HCT116 (cell line): ENCODE measurements around the gene KMT2C. TPM values are rescaled to one million over a fixed set of nuclear protein-coding genes. Genes with fewer than 3 reads are reported as not detected.

ENCODE experiments used
- ATAC-seq: fragments of 200-7000 bp; cut with Tn5 transposase; 2 replicates; pipeline ENCODE4 v1.9.1; 2020; ENCODE audit warnings: mild to moderate bottlenecking, moderate library complexity
- BruUV-seq: library from RNA; stranded (reverse); fragments of 400-500 nt; replicated peaks from 2 replicates; lab custom pipeline; 2021; lab: Mats Ljungman, UMichigan
- CTCF ChIA-PET: fragments of 300-600 bp; sonication (Branson Sonifier 250); formaldehyde crosslinking; loops from one replicate; lab custom pipeline; 2021; ENCODE audit warnings: antibody characterized with exemption; lab: Charles Lee
- POLR2A ChIA-PET: fragments of 300-600, 350-600 bp; sonication (Branson Sonifier 250); formaldehyde crosslinking; loops from one replicate; lab custom pipeline; 2021; ENCODE audit warnings: antibody characterized with exemption; lab: Charles Lee
- RAD21 ChIA-PET, 2 experiments: fragments of 300-600 bp; sonication (Branson Sonifier 250); formaldehyde crosslinking; loops; one replicate each; lab custom pipeline; 2023; ENCODE audit warnings: low total read pairs in 2 of 2; ENCODE audit not compliant: uncharacterized antibody in 2 of 2, unreplicated experiment in 2 of 2, low non-redundant PET in 1 of 2; lab: Charles Lee
- DNase-seq: peaks from one replicate; pipeline ENCODE4 v3.0.0-alpha.2; 2010; ENCODE audit warnings: low read depth, low spot score
- H2AFZ ChIP-seq: fragments of 200-600 bp; shearing (Covaris generic), sonication (generic); 2 replicates; pipeline ENCODE4 v1.6.1; 2017; ENCODE audit warnings: low read depth, mixed run types, mixed read lengths, antibody characterized with exemption, low read length; ENCODE audit not compliant: poor library complexity, severe bottlenecking
- H3K27ac ChIP-seq: 2 replicates; pipeline ENCODE4 v1.5.1; 2012; ENCODE audit warnings: low read depth, low read length
- H3K27me3 ChIP-seq: fragments of 200-600 bp; sonication (generic); 2 replicates; pipeline ENCODE4 v1.6.1; 2016; ENCODE audit warnings: mixed run types, low read length, mixed read lengths; ENCODE audit not compliant: insufficient read depth
- H3K36me3 ChIP-seq, 2 experiments: fragments of 200-500 bp in 1 of 2; fragments of 200-600 bp in 1 of 2; sonication (Bioruptor generic) in 1 of 2; sonication (generic) in 1 of 2; 2 replicates each; pipeline versions ENCODE4 v1.5.1 to v1.6.1; 2014 to 2016; ENCODE audit warnings: low read length in 2 of 2, inconsistent platforms in 1 of 2, mixed read lengths in 1 of 2, mixed run types in 1 of 2; ENCODE audit not compliant: insufficient read depth in 2 of 2, control insufficient read depth in 1 of 2
- H3K4me1 ChIP-seq, 2 experiments: fragments of 200-600 bp in 1 of 2; sonication (generic) in 1 of 2; 2 replicates each; pipeline versions ENCODE4 v1.5.1 to v1.6.1; 2012 to 2017; ENCODE audit warnings: low read length in 2 of 2, inconsistent platforms in 1 of 2, mild to moderate bottlenecking in 1 of 2, mixed read lengths in 1 of 2, mixed run types in 1 of 2, moderate library complexity in 1 of 2; ENCODE audit not compliant: insufficient read depth in 2 of 2, control insufficient read depth in 1 of 2
- H3K4me2 ChIP-seq: fragments of 200-600 bp; sonication (generic); 2 replicates; pipeline ENCODE4 v1.6.1; 2017; ENCODE audit warnings: mixed run types, low read length, mixed read lengths
- H3K4me3 ChIP-seq, 2 experiments: fragments of 200-600 bp in 1 of 2; sonication (generic) in 1 of 2; replicated peaks in 1 of 2; 2 replicates each; pipeline ENCODE4 v1.5.1; 2011 to 2016; ENCODE audit warnings: low read length in 2 of 2, control low read depth in 1 of 2, low read depth in 1 of 2, mild to moderate bottlenecking in 1 of 2, mixed read lengths in 1 of 2, mixed run types in 1 of 2
- H3K79me2 ChIP-seq: fragments of 200-600 bp; sonication (generic); 2 replicates; pipeline ENCODE4 v1.6.1; 2017; ENCODE audit warnings: mild to moderate bottlenecking, mixed run types, low read length, moderate library complexity, mixed read lengths; ENCODE audit not compliant: insufficient read depth
- H3K9ac ChIP-seq: fragments of 200-600 bp; sonication (generic); 2 replicates; pipeline ENCODE4 v1.6.1; 2016; ENCODE audit warnings: low read length, mixed read lengths
- H3K9me2 ChIP-seq: fragments of 200-600 bp; sonication (generic), shearing (Covaris generic); 2 replicates; pipeline ENCODE4 v1.6.1; 2017; ENCODE audit warnings: mixed run types, mild to moderate bottlenecking, moderate library complexity; ENCODE audit not compliant: insufficient read depth
- H3K9me3 ChIP-seq, 2 experiments: fragments of 200-500 bp in 1 of 2; fragments of 200-600 bp in 1 of 2; sonication (Bioruptor generic) in 1 of 2; sonication (generic) in 1 of 2; 2 replicates each; pipeline ENCODE4 v1.6.1; 2014 to 2017; ENCODE audit warnings: low read length in 2 of 2, mixed read lengths in 2 of 2, inconsistent platforms in 1 of 2, low read depth in 1 of 2, mild to moderate bottlenecking in 1 of 2, mixed run types in 1 of 2, moderate library complexity in 1 of 2; ENCODE audit not compliant: control insufficient read depth in 1 of 2, insufficient read depth in 1 of 2
- H4K20me1 ChIP-seq: fragments of 200-600 bp; sonication (generic), shearing (Covaris generic); 2 replicates; pipeline ENCODE4 v1.6.1; 2017; ENCODE audit warnings: mixed run types, mild to moderate bottlenecking, moderate library complexity; ENCODE audit not compliant: insufficient read depth
- ELF1 ChIP-seq: IDR thresholded peaks from 2 replicates; pipeline ENCODE4 v1.6.1; 2012; ENCODE audit warnings: low read depth, borderline replicate concordance
- EZH2 ChIP-seq: fragments of 200-600 bp; sonication (generic); IDR thresholded peaks from 2 replicates; pipeline ENCODE4 v1.6.1; 2017; ENCODE audit warnings: antibody characterized with exemption, mixed run types
- FOSL1 ChIP-seq: IDR thresholded peaks from 2 replicates; pipeline ENCODE4 v1.6.1; 2012; ENCODE audit warnings: low read depth
- POLR2A ChIP-seq: IDR thresholded peaks from 2 replicates; pipeline ENCODE4 v1.7.0; 2011; ENCODE audit warnings: borderline replicate concordance; ENCODE audit not compliant: insufficient read depth, insufficient read length; ENCODE audit errors: extremely low read depth
- POLR2AphosphoS5 ChIP-seq: IDR thresholded peaks from 2 replicates; pipeline ENCODE4 v1.6.1; 2011; ENCODE audit warnings: mild to moderate bottlenecking, low read depth, low read length, moderate library complexity
- RAD21 ChIP-seq: IDR thresholded peaks from 2 replicates; pipeline ENCODE4 v1.6.1; 2012; ENCODE audit warnings: low read depth, mild to moderate bottlenecking
- SIN3A ChIP-seq: IDR thresholded peaks from 2 replicates; pipeline ENCODE4 v1.6.1; 2012; ENCODE audit warnings: low read depth
- SRF ChIP-seq: IDR thresholded peaks from 2 replicates; pipeline ENCODE4 v1.6.1; 2012; ENCODE audit warnings: low read depth
- YY1 ChIP-seq: IDR thresholded peaks from 2 replicates; pipeline ENCODE4 v1.6.1; 2011; ENCODE audit warnings: low read length, low read depth, moderate library complexity, mild to moderate bottlenecking; ENCODE audit not compliant: insufficient replicate concordance; ENCODE audit errors: extremely low read depth
- intact Hi-C: fragments of 100-400 bp; cut with micrococcal nuclease; formaldehyde crosslinking; loops from 2 replicates; pipeline ENCODE4 v1.10.0; 2022
- total RNA-seq: library from RNA; stranded (reverse); gene quantifications from one replicate; pipeline ENCODE4 v1.2.1, GENCODE V29; 2021; ENCODE audit not compliant: unreplicated experiment
- TF ChIP-seq, protein P1 (sequence below): IDR thresholded peaks from 2 replicates; pipeline ENCODE4 v1.6.1; 2011; ENCODE audit warnings: mild to moderate bottlenecking, low read length, moderate library complexity; ENCODE audit not compliant: insufficient replicate concordance; ENCODE audit errors: extremely low read depth
- TF ChIP-seq, protein P2 (sequence below), 3 experiments: fragments of 200-600 bp in 1 of 3; sonication (generic) in 1 of 3; IDR thresholded peaks in 2 of 3; conservative IDR thresholded peaks in 1 of 3; 2 replicates each; pipeline ENCODE4 v1.5.1; 2012 to 2017; ENCODE audit warnings: low read depth in 2 of 3, low read length in 2 of 3, antibody characterized with exemption in 1 of 3, borderline replicate concordance in 1 of 3, control low read depth in 1 of 3, mild to moderate bottlenecking in 1 of 3, mixed read lengths in 1 of 3, mixed run types in 1 of 3, moderate library complexity in 1 of 3; ENCODE audit not compliant: insufficient read depth in 1 of 3

Gene KMT2C
- total RNA-seq, 1 experiment from 2014 or later: 22.9 TPM

DNA sequence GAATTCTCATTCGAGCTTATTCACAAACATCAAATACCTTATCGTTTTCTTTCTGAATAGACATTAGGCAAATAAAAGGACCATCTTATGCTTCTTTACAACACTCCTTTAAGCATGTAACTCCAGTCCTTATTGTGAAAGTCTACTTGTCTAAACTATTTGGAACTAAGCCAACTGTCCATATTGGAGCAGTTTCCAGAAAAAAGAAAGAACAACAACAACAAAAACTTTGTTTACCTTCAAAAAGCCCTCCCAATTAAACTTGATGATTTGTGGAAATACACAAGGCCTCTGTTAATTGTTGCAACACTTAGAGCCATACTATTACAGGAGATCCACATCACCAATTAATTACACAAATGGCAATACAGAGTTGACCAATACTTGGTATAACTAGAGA is 246.7 kb downstream of the KMT2C start:
- ChIA-PET CTCF (no interaction called here), RAD21 (no interaction called here), POLR2A (no interaction called here)
- intact Hi-C loops: no loop called here
- H3K9me3 ChIP-seq: no peaks in the 10 kb centered on the region
- TF ChIP-seq SRF (no peak), SIN3A (no peak), RAD21 (no peak), POLR2AphosphoS5 (no peak), FOSL1 (no peak), EZH2 (no peak), ELF1 (no peak), POLR2A (no peak), YY1 (no peak)
- TF ChIP-seq, protein P1, sequence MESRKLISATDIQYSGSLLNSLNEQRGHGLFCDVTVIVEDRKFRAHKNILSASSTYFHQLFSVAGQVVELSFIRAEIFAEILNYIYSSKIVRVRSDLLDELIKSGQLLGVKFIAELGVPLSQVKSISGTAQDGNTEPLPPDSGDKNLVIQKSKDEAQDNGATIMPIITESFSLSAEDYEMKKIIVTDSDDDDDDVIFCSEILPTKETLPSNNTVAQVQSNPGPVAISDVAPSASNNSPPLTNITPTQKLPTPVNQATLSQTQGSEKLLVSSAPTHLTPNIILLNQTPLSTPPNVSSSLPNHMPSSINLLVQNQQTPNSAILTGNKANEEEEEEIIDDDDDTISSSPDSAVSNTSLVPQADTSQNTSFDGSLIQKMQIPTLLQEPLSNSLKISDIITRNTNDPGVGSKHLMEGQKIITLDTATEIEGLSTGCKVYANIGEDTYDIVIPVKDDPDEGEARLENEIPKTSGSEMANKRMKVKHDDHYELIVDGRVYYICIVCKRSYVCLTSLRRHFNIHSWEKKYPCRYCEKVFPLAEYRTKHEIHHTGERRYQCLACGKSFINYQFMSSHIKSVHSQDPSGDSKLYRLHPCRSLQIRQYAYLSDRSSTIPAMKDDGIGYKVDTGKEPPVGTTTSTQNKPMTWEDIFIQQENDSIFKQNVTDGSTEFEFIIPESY: no peak
- TF ChIP-seq, protein P2, sequence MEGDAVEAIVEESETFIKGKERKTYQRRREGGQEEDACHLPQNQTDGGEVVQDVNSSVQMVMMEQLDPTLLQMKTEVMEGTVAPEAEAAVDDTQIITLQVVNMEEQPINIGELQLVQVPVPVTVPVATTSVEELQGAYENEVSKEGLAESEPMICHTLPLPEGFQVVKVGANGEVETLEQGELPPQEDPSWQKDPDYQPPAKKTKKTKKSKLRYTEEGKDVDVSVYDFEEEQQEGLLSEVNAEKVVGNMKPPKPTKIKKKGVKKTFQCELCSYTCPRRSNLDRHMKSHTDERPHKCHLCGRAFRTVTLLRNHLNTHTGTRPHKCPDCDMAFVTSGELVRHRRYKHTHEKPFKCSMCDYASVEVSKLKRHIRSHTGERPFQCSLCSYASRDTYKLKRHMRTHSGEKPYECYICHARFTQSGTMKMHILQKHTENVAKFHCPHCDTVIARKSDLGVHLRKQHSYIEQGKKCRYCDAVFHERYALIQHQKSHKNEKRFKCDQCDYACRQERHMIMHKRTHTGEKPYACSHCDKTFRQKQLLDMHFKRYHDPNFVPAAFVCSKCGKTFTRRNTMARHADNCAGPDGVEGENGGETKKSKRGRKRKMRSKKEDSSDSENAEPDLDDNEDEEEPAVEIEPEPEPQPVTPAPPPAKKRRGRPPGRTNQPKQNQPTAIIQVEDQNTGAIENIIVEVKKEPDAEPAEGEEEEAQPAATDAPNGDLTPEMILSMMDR (IDR thresholded peaks at IDR 0.05 in 2 of 3, conservative IDR thresholded peaks at IDR 0.05 in 1 of 3; ENCODE audit: borderline replicate concordance in 1 of 3, insufficient read depth in 1 of 3, low read depth in 2 of 3, low read length in 2 of 3): no peak
- no peaks in the 10 kb centered on the region for H3K9me2 ChIP-seq
- no peaks in the 10 kb centered on the region for H3K79me2 ChIP-seq
- DNase-seq (no peak), ATAC-seq (no peak)
- H4K20me1 ChIP-seq: 0 out of 2 replicates have a peak, but pooled peaks cover 3% of the 10 kb centered on the region
- H3K27me3 ChIP-seq: no peaks in the 10 kb centered on the region
- no peak overlapping the region for H3K27ac ChIP-seq
- no peak overlapping the region for H3K4me2 ChIP-seq
- H3K9ac ChIP-seq: no peak overlapping the region
- H3K4me1 ChIP-seq: no peaks in the 10 kb centered on the region
- peaks cover 9 to 10% of the 10 kb centered on the region in 2 experiments; a peak in 3 of 4 replicates for H3K36me3 ChIP-seq
- BruUV-seq: no TSS peak
- no peak overlapping the region for H3K4me3 ChIP-seq
- H2AFZ ChIP-seq: no peak overlapping the region
